Stomach (tissue), 4 donors: ENCODE measurements around the gene USP53.

ENCODE experiments used
- CTCF ChIP-seq, 7 experiments: fragments of 450-650 bp in 4 of 7; fragments of 200-600 bp in 3 of 7; sonication (generic) in 3 of 7; IDR thresholded peaks; one replicate each; pipeline ENCODE4 v1.5.1; 2016 to 2019; ENCODE audit warnings: antibody characterized with exemption in 7 of 7, control low read depth in 2 of 7, mild to moderate bottlenecking in 1 of 7
- POLR2A ChIP-seq, 4 donors: fragments of 450-650 bp; IDR thresholded peaks; one replicate each; pipeline ENCODE4 v1.6.1; 2016; ENCODE audit warnings: antibody characterized with exemption in 4 of 4, control low read depth in 2 of 4, mild to moderate bottlenecking in 1 of 4, moderate library complexity in 1 of 4

- TF ChIP-seq CTCF (IDR thresholded peaks at IDR 0.05) = peak in 2 of 7 experiments; percentile 11 to 23
- TF ChIP-seq POLR2A (IDR thresholded peaks at IDR 0.05) = peak in 2 of 4 donors; percentile 93 to 94
These were observed at the start of gene USP53 for GRCh38 chr4:119212234-119212963.
